HepG2 (cell line): ENCODE measurements around the gene AQP5. TPM values are rescaled to one million over a fixed set of nuclear protein-coding genes. Genes with fewer than 3 reads are reported as not detected.

Experiments used
- ATAC-seq: fragments of 200-7000 bp; cut with Tn5 transposase; 3 replicates; pipeline ENCODE4 v1.9.1; 2020; ENCODE audit warnings: mild to moderate bottlenecking, moderate library complexity
- BruUV-seq: library from RNA; stranded (reverse); fragments of 400-500 nt; replicated peaks from 2 replicates; lab custom pipeline; 2021; lab: Mats Ljungman, UMichigan
- CTCF ChIA-PET: fragments of 300-600 bp; formaldehyde crosslinking; extraction: SDS; loops from one replicate; lab custom pipeline; 2021; ENCODE audit warnings: low total read pairs, inconsistent platforms, low intra/inter-chr PET ratio; lab: Yijun Ruan, JAX
- POLR2A ChIA-PET: fragments of 350-600 bp; sonication (Branson Sonifier 250); formaldehyde crosslinking; loops from one replicate; lab custom pipeline; 2020; ENCODE audit warnings: antibody characterized with exemption, inconsistent platforms; lab: Yijun Ruan, JAX
- DNase-seq: peaks from one replicate; pipeline ENCODE4 v3.0.0-alpha.2; 2015; ENCODE audit warnings: low spot score
- FAIRE-seq: peaks from 3 replicates; lab custom pipeline; 2011; peaks lifted over from hg19 to GRCh38; lab: Jason Lieb, UNC
- H2AFZ ChIP-seq: one replicate; pipeline ENCODE4 v1.6.1; 2011; ENCODE audit warnings: low read length, inconsistent platforms
- H3K27ac ChIP-seq: fragments of 300-600 bp; 3 replicates; pipeline ENCODE4 v1.8.0; 2011; ENCODE audit warnings: mixed run types, mild to moderate bottlenecking, mixed read lengths, low read length, inconsistent platforms; ENCODE audit not compliant: insufficient read depth; ENCODE audit errors: extremely low read length
- H3K27me3 ChIP-seq, 2 experiments: fragments of 200-600 bp in 1 of 2; 2 replicates in 1 of 2; 3 replicates in 1 of 2; pipeline versions ENCODE4 v1.6.0 to v1.8.0; 2011; ENCODE audit warnings: low read length in 2 of 2, mild to moderate bottlenecking in 2 of 2, moderate library complexity in 2 of 2, inconsistent platforms in 1 of 2; ENCODE audit not compliant: insufficient read depth in 2 of 2, control insufficient read depth in 1 of 2
- H3K36me3 ChIP-seq, 2 experiments: fragments of 200-600 bp in 1 of 2; replicated peaks in 1 of 2; 2 replicates in 1 of 2; 3 replicates in 1 of 2; pipeline versions ENCODE4 v1.5.1 to v1.8.0; 2011; ENCODE audit warnings: low read length in 2 of 2, inconsistent platforms in 1 of 2; ENCODE audit not compliant: insufficient read depth in 2 of 2, control insufficient read depth in 1 of 2
- H3K4me1 ChIP-seq: 2 replicates; pipeline ENCODE4 v1.5.1; 2012; ENCODE audit warnings: low read length, inconsistent platforms; ENCODE audit not compliant: insufficient read depth
- H3K4me2 ChIP-seq: 2 replicates; pipeline ENCODE4 v1.6.0; 2011; ENCODE audit warnings: low read depth, low read length, inconsistent platforms
- H3K4me3 ChIP-seq, 3 experiments: fragments of 200-600 bp in 1 of 3; sonication (generic), shearing (Covaris generic) in 1 of 3; replicated peaks in 1 of 3; 2 replicates each; pipeline ENCODE4 v1.5.1; 2011 to 2016; ENCODE audit warnings: low read length in 3 of 3, inconsistent platforms in 2 of 3, low read depth in 2 of 3, mild to moderate bottlenecking in 2 of 3, control low read depth in 1 of 3, mixed read lengths in 1 of 3; ENCODE audit not compliant: insufficient read depth in 1 of 3
- H3K79me2 ChIP-seq: one replicate; pipeline ENCODE4 v1.6.1; 2011; ENCODE audit warnings: low read length, inconsistent platforms; ENCODE audit not compliant: insufficient read depth
- H3K9ac ChIP-seq: 2 replicates; pipeline ENCODE4 v1.6.0; 2011; ENCODE audit warnings: mild to moderate bottlenecking, low read depth, low read length, inconsistent platforms; ENCODE audit not compliant: insufficient read depth
- H3K9me3 ChIP-seq: 2 replicates; pipeline ENCODE4 v1.5.1; 2012; ENCODE audit warnings: mild to moderate bottlenecking, low read length
- H4K20me1 ChIP-seq: 2 replicates; pipeline ENCODE4 v1.6.0; 2011; ENCODE audit warnings: inconsistent platforms, mild to moderate bottlenecking, low read length, moderate library complexity; ENCODE audit not compliant: insufficient read depth
- DNMT3B ChIP-seq: conservative IDR thresholded peaks from 2 replicates; pipeline ENCODE4 v1.6.1; 2016; ENCODE audit warnings: missing biosample characterization, control low read depth
- HDAC1 ChIP-seq: sonication (generic); formaldehyde crosslinking; IDR thresholded peaks from 2 replicates; pipeline ENCODE4 v1.5.1; 2020; ENCODE audit warnings: mild to moderate bottlenecking, missing genetic modification reagents
- KAT8 ChIP-seq: IDR thresholded peaks from 2 replicates; pipeline ENCODE4 v1.6.1; 2016; ENCODE audit warnings: missing genetic modification reagents, missing compliant biosample characterization
- MEIS1 ChIP-seq: sonication (generic); formaldehyde crosslinking; IDR thresholded peaks from 2 replicates; pipeline ENCODE4 v1.9.0; 2021; ENCODE audit warnings: mild to moderate bottlenecking, missing genetic modification reagents, moderate library complexity, borderline replicate concordance
- MLXIP ChIP-seq: sonication (generic); formaldehyde crosslinking; IDR thresholded peaks from 2 replicates; pipeline ENCODE4 v1.9.0; 2021; ENCODE audit warnings: missing genetic modification reagents, borderline replicate concordance
- MTA3 ChIP-seq: sonication (generic); formaldehyde crosslinking; IDR thresholded peaks from 2 replicates; pipeline ENCODE4 v1.4.0; 2020; ENCODE audit warnings: missing genetic modification reagents
- MXI1 ChIP-seq: IDR thresholded peaks from 3 replicates; pipeline ENCODE4 v1.6.1; 2012; ENCODE audit warnings: low read depth, low read length, inconsistent platforms, borderline replicate concordance
- PRMT3 ChIP-seq: sonication (generic); formaldehyde crosslinking; IDR thresholded peaks from 2 replicates; pipeline ENCODE4 v1.8.1; 2022; ENCODE audit warnings: low read depth, mild to moderate bottlenecking, moderate library complexity, missing genetic modification reagents, borderline replicate concordance
- SOX6 ChIP-seq, 2 experiments: fragments of 450-650 bp in 1 of 2; sonication (generic) in 1 of 2; formaldehyde crosslinking in 1 of 2; IDR thresholded peaks; 2 replicates each; pipeline versions ENCODE4 v1.4.0 to v1.6.1; 2017 to 2020; ENCODE audit warnings: antibody characterized with exemption in 1 of 2, mild to moderate bottlenecking in 1 of 2, missing genetic modification reagents in 1 of 2
- ZMYM3 ChIP-seq: sonication (generic); formaldehyde crosslinking; IDR thresholded peaks from 2 replicates; pipeline ENCODE4 v1.5.1; 2020; ENCODE audit warnings: mild to moderate bottlenecking, missing genetic modification reagents
- ZNF574 ChIP-seq: sonication (generic); formaldehyde crosslinking; IDR thresholded peaks from 2 replicates; pipeline ENCODE4 v1.4.0; 2020; ENCODE audit warnings: missing genetic modification reagents
- ZNF737 ChIP-seq: sonication (generic); formaldehyde crosslinking; IDR thresholded peaks from 2 replicates; pipeline ENCODE4 v1.5.0; 2020; ENCODE audit warnings: missing genetic modification reagents, mild to moderate bottlenecking, borderline replicate concordance
- ZNF747 ChIP-seq: sonication (generic); formaldehyde crosslinking; IDR thresholded peaks from 2 replicates; pipeline ENCODE4 v1.8.1; 2023; ENCODE audit warnings: missing genetic modification reagents, mild to moderate bottlenecking, borderline replicate concordance
- WGBS: methylation state at CpG from one replicate; pipeline ENCODE4 v1.1.6; 2017; ENCODE audit warnings: low lambda C conversion rate; 5-methylcytosine and 5-hydroxymethylcytosine counted together
- in situ Hi-C: cut with HindIII; loops from 2 replicates; pipeline ENCODE4 v1.10.0; 2017; ENCODE audit warnings: low pct_unique_long_range_greater_than_20kb; ENCODE audit not compliant: extremely low pct_ligation_motif_present
- intact Hi-C: fragments of 100-400 bp; cut with micrococcal nuclease; formaldehyde crosslinking; loops from one replicate; pipeline ENCODE4 v1.10.0; 2022; ENCODE audit not compliant: unreplicated experiment
- polyA plus RNA-seq, 8 experiments: library from polyadenylated mRNA; depleted of rRNA in 3 of 8; stranded (reverse) in 7 of 8; unstranded in 1 of 8; fragments of >200 nt; fragmentation: Illumina TruSeq in 4 of 8; extraction: Trizol in 4 of 8; gene quantifications; 2 replicates each; pipeline versions ENCODE4 v1.2.1 to v1.2.3, GENCODE V29; 2011 to 2016; ENCODE audit warnings: low read depth in 4 of 8, missing spikeins in 1 of 8, mixed read lengths in 1 of 8; ENCODE audit not compliant: insufficient read depth in 1 of 8
- total RNA-seq, 5 experiments: library from RNA; depleted of rRNA; stranded (reverse); fragments of >200 nt; fragmentation: Illumina TruSeq; extraction: Trizol; gene quantifications; 2 replicates each; pipeline ENCODE4 v1.2.3, GENCODE V29; 2016; ENCODE audit warnings: low read depth in 1 of 5
- TF ChIP-seq, protein P1 (sequence below): sonication (generic); formaldehyde crosslinking; IDR thresholded peaks from 2 replicates; pipeline ENCODE4 v1.4.0; 2020; ENCODE audit warnings: missing genetic modification reagents

Gene AQP5
- total and polyA plus RNA-seq, 2 of the 13 experiments (the other 11 are each of a cell fraction or from before 2014, with no cell fraction given) = not detected

DNA sequence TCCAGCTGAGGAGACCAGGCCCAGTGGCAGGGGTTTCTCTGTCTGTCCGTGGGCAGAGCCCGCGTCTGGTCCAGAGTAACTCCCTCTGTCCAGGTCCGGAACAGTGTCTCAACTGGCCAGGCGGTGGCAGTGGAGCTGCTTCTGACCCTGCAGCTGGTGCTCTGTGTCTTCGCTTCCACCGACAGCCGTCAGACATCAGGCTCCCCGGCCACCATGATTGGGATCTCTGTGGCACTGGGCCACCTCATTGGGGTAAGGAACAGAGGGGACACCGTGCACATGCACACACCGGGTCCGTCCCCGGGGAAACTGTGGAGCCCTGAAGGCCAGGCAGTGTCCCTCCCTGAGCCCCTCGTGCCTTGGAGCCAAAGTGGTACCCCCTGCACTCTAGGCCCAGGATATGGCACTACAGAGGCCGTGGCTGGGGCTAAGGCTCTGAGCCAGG is 12.6 kb downstream of the AQP5 start:
- H3K36me3 ChIP-seq = no peaks in the 10 kb centered on the region
- H3K9ac ChIP-seq = no peak overlapping the region
- CTCF ChIA-PET = interaction anchor here (0.6 to 1.4 kb wide), 4 partner anchors 24 to 101 kb away, joined by 3 to 4 read pairs (median 4); no protein-coding TSS in a partner anchor
- H3K4me3 ChIP-seq = peak overlapping the region in 1 of 3 experiments; percentile 63; a peak in 1 of 6 replicates
- peak overlapping the region; percentile 75 for H3K4me2 ChIP-seq
- no TSS peak for BruUV-seq
- no peaks in the 10 kb centered on the region for H4K20me1 ChIP-seq
- H3K4me1 ChIP-seq = peaks cover 56% of the 10 kb centered on the region
- intact Hi-C loops = no loop called here
- peaks cover 1 to 34% of the 10 kb centered on the region in 2 experiments for H3K27me3 ChIP-seq
- DNase-seq (peak; percentile 58), FAIRE-seq (peak; percentile 61), ATAC-seq (peak; percentile 87)
- H3K79me2 ChIP-seq = no peaks in the 10 kb centered on the region
- no peaks in the 10 kb centered on the region for H3K9me3 ChIP-seq
- POLR2A ChIA-PET = interaction anchor here (1.0 to 1.3 kb wide), 2 partner anchors 9 to 110 kb away, joined by 4 to 6 read pairs; partner anchors contain the start of gene SMARCD1
- no peak overlapping the region for H3K27ac ChIP-seq
- H2AFZ ChIP-seq = no peak overlapping the region
- in situ Hi-C loops = loop anchor here (5.0 kb wide), 1 partner anchor 83 kb away; the partner anchor contains the start of gene ASIC1
- no CpG with 5 or more reads among the region's 15 CpGs for WGBS
- TF ChIP-seq HDAC1 (CRISPR knock-in tag) (peak; percentile 35; the same call in 1 of the 2 replicates), MLXIP (no peak), ZMYM3 (peak; percentile 62; the same call in 1 of the 2 replicates), KAT8 (CRISPR knock-in tag) (no peak), PRMT3 (CRISPR knock-in tag) (0 out of 2 replicates have a peak, but pooled peaks have one; percentile 57), DNMT3B (no peak), MXI1 (no peak), MEIS1 (peak; percentile 51; the same call in 1 of the 2 replicates), ZNF747 (CRISPR knock-in tag) (no peak), SOX6 (IDR thresholded peaks at IDR 0.05) (no peak), SOX6 (CRISPR knock-in tag; IDR thresholded peaks at IDR 0.05) (no peak), ZNF737 (CRISPR knock-in tag) (0 out of 2 replicates have a peak, but pooled peaks have one; percentile 36), ZNF574 (CRISPR knock-in tag) (peak; percentile 49), MTA3 (no peak)
- TF ChIP-seq, protein P1, sequence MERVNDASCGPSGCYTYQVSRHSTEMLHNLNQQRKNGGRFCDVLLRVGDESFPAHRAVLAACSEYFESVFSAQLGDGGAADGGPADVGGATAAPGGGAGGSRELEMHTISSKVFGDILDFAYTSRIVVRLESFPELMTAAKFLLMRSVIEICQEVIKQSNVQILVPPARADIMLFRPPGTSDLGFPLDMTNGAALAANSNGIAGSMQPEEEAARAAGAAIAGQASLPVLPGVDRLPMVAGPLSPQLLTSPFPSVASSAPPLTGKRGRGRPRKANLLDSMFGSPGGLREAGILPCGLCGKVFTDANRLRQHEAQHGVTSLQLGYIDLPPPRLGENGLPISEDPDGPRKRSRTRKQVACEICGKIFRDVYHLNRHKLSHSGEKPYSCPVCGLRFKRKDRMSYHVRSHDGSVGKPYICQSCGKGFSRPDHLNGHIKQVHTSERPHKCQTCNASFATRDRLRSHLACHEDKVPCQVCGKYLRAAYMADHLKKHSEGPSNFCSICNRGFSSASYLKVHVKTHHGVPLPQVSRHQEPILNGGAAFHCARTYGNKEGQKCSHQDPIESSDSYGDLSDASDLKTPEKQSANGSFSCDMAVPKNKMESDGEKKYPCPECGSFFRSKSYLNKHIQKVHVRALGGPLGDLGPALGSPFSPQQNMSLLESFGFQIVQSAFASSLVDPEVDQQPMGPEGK (CRISPR knock-in tag) = 0 out of 2 replicates have a peak, but pooled peaks have one; percentile 26
